AG04450 (cell line): Measurements from ENCODE around the gene CARD8. TPM values are rescaled to one million over a fixed set of nuclear protein-coding genes. Genes with fewer than 3 reads are reported as not detected.
"Not testable (repeated sequence)": the region's sequence is repeated elsewhere in the genome, so short reads cannot be mapped to it uniquely, and the experiment has no call there.

Source experiments
- CTCF ChIA-PET: fragments of 300-600, 350-600 bp; formaldehyde crosslinking; extraction: SDS; loops from one replicate; lab custom pipeline; 2022; ENCODE audit warnings: antibody characterized with exemption, inconsistent platforms; lab: Charles Lee
- POLR2A ChIA-PET: fragments of 350-600 bp; formaldehyde crosslinking; extraction: SDS; loops from one replicate; lab custom pipeline; 2021; ENCODE audit warnings: antibody characterized with exemption, inconsistent platforms; lab: Yijun Ruan, JAX
- DNase-seq: peaks from one replicate; pipeline ENCODE4 v3.0.0-alpha.2; 2011; ENCODE audit warnings: low read depth, low spot score
- H3K27ac ChIP-seq: one replicate; pipeline ENCODE4 v1.5.1; 2012; ENCODE audit warnings: low read depth, low read length, control low read depth
- H3K27me3 ChIP-seq: one replicate; pipeline ENCODE4 v1.6.0; 2012; ENCODE audit warnings: low read length; ENCODE audit not compliant: control insufficient read depth, insufficient read depth
- H3K4me3 ChIP-seq: 2 replicates; pipeline ENCODE4 v1.5.1; 2011; ENCODE audit warnings: mild to moderate bottlenecking, low read depth, low read length, control low read depth
- H3K9me3 ChIP-seq: 2 replicates; pipeline ENCODE4 v1.5.1; 2012; ENCODE audit warnings: low read length; ENCODE audit not compliant: control insufficient read depth, insufficient read depth
- CTCF ChIP-seq: IDR thresholded peaks from 2 replicates; pipeline ENCODE4 v1.5.1; 2011; ENCODE audit warnings: low read depth, low read length, control low read depth, inconsistent platforms
- polyA plus RNA-seq: library from polyadenylated mRNA; depleted of rRNA; stranded (reverse); fragments of >200 nt; gene quantifications from 2 replicates; pipeline ENCODE4 v1.2.3, GENCODE V29; 2011

CARD8 gene
- polyA plus RNA-seq, 1 experiment = 22.4 TPM

- DNase-seq = no peak
- TF ChIP-seq CTCF = no peak
- CTCF ChIA-PET = no interaction called here
Observed at GRCh38 chr19:48239582-48240141, 16.1 kb downstream of the CARD8 start.

GRCh38 chr19:48239120-48239519 lies 16.6 kb downstream of the CARD8 start:
- H3K4me3 ChIP-seq = no peak overlapping the region
- no peak overlapping the region for H3K27ac ChIP-seq
- H3K27me3 ChIP-seq = no peaks in the 10 kb centered on the region
- DNase-seq = no peak
- ChIA-PET POLR2A (no interaction called here), CTCF (no interaction called here)
- no peak for TF ChIP-seq CTCF
- no peaks in the 10 kb centered on the region for H3K9me3 ChIP-seq

More at GRCh38 chr19:48239582-48240141, 16.1 kb downstream of the CARD8 start:
- Histone ChIP-seq H3K4me3 (no peak overlapping the region), H3K27me3 (no peaks in the 10 kb centered on the region), H3K9me3 (no peaks in the 10 kb centered on the region), H3K27ac (no peak overlapping the region)
- POLR2A ChIA-PET = no interaction called here

DNA sequence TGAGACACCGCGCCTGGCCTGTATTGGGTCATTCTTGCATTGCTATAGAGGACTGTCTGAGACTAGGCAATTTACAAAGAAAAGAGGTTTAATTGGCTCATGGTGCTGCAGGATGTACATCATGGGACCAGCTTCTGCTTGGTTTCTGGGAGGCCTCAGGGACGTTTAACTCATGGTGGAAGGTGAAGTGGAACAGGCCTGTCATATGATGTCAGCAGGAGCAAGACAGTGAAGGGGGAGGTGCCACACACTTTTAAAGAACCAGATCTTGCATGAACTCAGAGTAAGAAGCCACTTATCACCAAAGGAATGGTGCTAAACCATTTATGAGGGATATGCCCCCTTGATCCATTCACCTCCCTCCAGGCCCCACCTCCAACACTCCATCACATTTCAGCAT lies 18.7 kb downstream of the CARD8 start:
- ChIA-PET CTCF (no interaction called here), POLR2A (no interaction called here)
- no peak for TF ChIP-seq CTCF
- H3K27me3 ChIP-seq = no peaks in the 10 kb centered on the region
- DNase-seq = no peak
- no peaks in the 10 kb centered on the region for H3K9me3 ChIP-seq
- no peak overlapping the region for H3K4me3 ChIP-seq
- no peak overlapping the region for H3K27ac ChIP-seq

DNA sequence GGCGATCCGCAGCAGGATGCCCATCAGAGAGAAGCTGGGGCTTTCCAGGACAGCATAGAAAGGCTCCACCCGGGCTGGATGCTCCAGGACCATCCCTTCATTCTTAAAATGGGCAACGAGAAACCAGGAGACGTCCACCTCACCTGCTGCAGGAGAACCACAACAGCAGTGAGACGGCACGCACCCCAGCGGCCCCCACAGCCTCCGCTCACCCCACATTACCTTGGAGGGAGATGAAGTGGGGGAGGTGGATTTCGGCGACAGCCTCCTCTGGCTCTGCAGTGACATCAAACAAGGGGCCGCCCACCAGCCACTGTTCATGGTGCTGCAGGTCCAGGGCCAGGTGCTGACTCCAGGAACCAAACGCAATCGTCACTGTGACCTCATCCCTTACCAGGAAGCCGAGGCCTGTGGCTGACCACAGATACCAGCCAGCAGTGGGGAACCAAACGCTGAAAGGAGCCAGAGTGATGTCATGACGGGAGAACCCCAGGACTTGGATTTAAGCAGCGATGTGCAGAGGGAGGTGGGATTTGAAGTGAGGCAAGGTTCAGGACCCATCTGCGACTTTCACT lies 25.1 kb downstream of the CARD8 start:
- Histone ChIP-seq H3K27ac (no peak overlapping the region), H3K9me3 (no peaks in the 10 kb centered on the region), H3K27me3 (no peaks in the 10 kb centered on the region), H3K4me3 (no peak overlapping the region)
- ChIA-PET CTCF (no interaction called here), POLR2A (no interaction called here)
- TF ChIP-seq CTCF = no peak
- no peak for DNase-seq

DNA sequence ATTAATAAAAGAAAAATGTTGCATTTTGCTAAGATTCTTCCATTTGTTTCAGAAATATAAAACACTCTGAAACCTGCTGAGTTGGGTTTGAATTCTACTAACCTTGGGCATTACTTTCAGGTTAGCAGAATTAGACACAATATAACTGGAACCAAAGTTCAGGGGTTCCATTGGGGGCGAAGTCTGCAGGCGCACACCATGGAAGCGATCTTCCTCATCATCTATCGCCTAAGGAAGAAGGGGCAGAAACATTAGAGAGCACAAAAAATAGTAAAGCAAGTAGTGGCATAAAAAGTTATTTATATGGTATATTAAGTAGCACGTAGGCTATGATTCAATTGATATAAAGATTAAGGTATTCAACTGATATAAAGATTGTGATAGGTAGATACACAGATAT lies 34.1 kb downstream of the CARD8 start:
- CTCF ChIA-PET = no interaction called here
- POLR2A ChIA-PET = no interaction called here

GRCh38 chr19:48220784-48221183 lies 34.9 kb downstream of the CARD8 start:
- DNase-seq, H3K4me3 ChIP-seq, H3K27ac ChIP-seq, POLR2A ChIA-PET, H3K27me3 ChIP-seq, H3K9me3 ChIP-seq: not testable (repeated sequence)
- CTCF ChIA-PET = interaction anchor here (0.5 kb wide), 1 partner anchor 364 kb away, joined by 3 read pairs; no protein-coding TSS in a partner anchor

More for the DNA sequence above, 34.1 kb downstream of the CARD8 start:
- no peak overlapping the region for H3K27ac ChIP-seq
- no peak for DNase-seq
- no peak overlapping the region for H3K4me3 ChIP-seq
- no peak for TF ChIP-seq CTCF
- H3K27me3 ChIP-seq = no peaks in the 10 kb centered on the region
- no peaks in the 10 kb centered on the region for H3K9me3 ChIP-seq
